ENCODE data around the gene AGAP2. TPM values are rescaled to one million over a fixed set of nuclear protein-coding genes. Genes with fewer than 3 reads are reported as not detected.
A peak's percentile ranks its signal among the peaks of the same experiment; 100 is the strongest.

The AGAP2 gene
- total and polyA plus RNA-seq, 2 of the 13 experiments (the other 11 are each of a cell fraction or from before 2014, with no cell fraction given) = 0.38 to 0.45 TPM

DNA sequence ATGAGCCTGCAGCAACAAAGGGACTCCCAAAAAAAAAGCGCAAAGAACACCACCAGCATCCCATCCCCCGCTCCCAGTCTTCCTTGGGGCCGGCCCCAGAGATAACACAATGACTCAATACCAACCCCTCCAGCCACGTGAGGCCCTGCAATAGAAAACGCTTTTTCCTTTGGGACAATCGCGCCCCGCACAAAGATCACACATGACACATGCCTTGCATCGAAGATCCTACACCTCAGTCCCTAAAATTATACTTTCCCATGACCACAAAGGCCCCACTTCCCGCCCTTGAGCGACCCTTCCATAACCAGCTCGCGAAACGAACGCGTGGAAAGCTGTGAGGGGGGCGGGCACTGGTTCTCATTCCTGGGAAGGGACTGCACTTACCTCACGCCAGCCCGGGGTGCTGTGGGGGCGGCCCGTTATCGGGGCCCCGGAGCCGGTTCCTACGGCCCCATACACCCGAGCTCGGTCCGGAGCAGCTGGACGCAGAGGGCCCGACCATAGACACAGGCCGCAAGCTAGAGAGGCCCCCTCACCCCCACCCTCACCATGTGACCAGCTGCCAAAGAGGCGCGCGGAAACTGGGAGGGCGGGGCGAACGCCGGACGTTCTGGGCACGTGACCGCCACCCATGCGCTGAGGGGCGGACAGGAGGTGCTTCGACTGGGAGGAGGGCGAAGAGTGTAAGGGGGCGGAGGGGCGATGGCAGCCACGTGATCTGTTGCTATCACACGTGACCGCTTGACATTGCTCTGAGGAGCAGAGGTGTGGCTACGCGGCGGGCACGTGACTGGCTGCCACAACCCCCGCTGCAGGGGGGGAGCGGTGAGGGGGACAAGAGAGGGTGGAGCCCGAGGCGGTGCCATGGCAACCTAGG, 13.5 kb upstream of the AGAP2 start, which contains the start of gene CDK4 (continued):
- TF ChIP-seq, protein P1, sequence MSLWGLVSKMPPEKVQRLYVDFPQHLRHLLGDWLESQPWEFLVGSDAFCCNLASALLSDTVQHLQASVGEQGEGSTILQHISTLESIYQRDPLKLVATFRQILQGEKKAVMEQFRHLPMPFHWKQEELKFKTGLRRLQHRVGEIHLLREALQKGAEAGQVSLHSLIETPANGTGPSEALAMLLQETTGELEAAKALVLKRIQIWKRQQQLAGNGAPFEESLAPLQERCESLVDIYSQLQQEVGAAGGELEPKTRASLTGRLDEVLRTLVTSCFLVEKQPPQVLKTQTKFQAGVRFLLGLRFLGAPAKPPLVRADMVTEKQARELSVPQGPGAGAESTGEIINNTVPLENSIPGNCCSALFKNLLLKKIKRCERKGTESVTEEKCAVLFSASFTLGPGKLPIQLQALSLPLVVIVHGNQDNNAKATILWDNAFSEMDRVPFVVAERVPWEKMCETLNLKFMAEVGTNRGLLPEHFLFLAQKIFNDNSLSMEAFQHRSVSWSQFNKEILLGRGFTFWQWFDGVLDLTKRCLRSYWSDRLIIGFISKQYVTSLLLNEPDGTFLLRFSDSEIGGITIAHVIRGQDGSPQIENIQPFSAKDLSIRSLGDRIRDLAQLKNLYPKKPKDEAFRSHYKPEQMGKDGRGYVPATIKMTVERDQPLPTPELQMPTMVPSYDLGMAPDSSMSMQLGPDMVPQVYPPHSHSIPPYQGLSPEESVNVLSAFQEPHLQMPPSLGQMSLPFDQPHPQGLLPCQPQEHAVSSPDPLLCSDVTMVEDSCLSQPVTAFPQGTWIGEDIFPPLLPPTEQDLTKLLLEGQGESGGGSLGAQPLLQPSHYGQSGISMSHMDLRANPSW (CRISPR knock-in tag; IDR thresholded peaks at IDR 0.05; ENCODE audit: borderline replicate concordance) = no peak
- TF ChIP-seq ZNF792 (CRISPR knock-in tag; IDR thresholded peaks at IDR 0.05) (no peak; the same call in 1 of the 2 replicates), SMARCE1 (IDR thresholded peaks at IDR 0.05; ENCODE audit: borderline replicate concordance) (no peak), SMAD3 (CRISPR knock-in tag; IDR thresholded peaks at IDR 0.05) (peak; percentile 90), ZBTB7A (CRISPR knock-in tag; IDR thresholded peaks at IDR 0.05) (peak; percentile 69; the same call in 1 of the 2 replicates), ELK4 (CRISPR knock-in tag; IDR thresholded peaks at IDR 0.05; ENCODE audit: borderline replicate concordance) (no peak), SCMH1 (CRISPR knock-in tag; IDR thresholded peaks at IDR 0.05; ENCODE audit: borderline replicate concordance) (no peak), TCF7 (IDR thresholded peaks at IDR 0.05; ENCODE audit: low read depth) (no peak), TEAD3 (CRISPR knock-in tag; optimal IDR thresholded peaks at IDR 0.05; ENCODE audit: borderline replicate concordance) (peak; percentile 84), XRCC5 (optimal IDR thresholded peaks at IDR 0.05; ENCODE audit: low read length) (peak; percentile 82), ZNF451 (CRISPR knock-in tag; IDR thresholded peaks at IDR 0.05) (peak; percentile 82), ZNF709 (CRISPR knock-in tag; IDR thresholded peaks at IDR 0.05) (peak; percentile 98), KDM1A (CRISPR knock-in tag; IDR thresholded peaks at IDR 0.05) (no peak), FOXP1 (IDR thresholded peaks at IDR 0.05) (no peak), FOXP1 (CRISPR knock-in tag; IDR thresholded peaks at IDR 0.05) (peak; percentile 37; the same call in 1 of the 2 replicates), ZNF644 (CRISPR knock-in tag; IDR thresholded peaks at IDR 0.05; ENCODE audit: low read depth) (no peak), BCL6 (CRISPR knock-in tag; IDR thresholded peaks at IDR 0.05) (peak; percentile 45; the same call in 1 of the 2 replicates), KLF9 (CRISPR knock-in tag; IDR thresholded peaks at IDR 0.05; ENCODE audit: low read depth) (peak; percentile 36; the same call in 1 of the 2 replicates), EED (CRISPR knock-in tag; IDR thresholded peaks at IDR 0.05) (peak; percentile 86; the same call in 1 of the 2 replicates), ZNF10 (CRISPR knock-in tag; IDR thresholded peaks at IDR 0.05; ENCODE audit: borderline replicate concordance, low read depth) (no peak), ETS1 (CRISPR knock-in tag; IDR thresholded peaks at IDR 0.05) (no peak)
- TF ChIP-seq, protein P2, sequence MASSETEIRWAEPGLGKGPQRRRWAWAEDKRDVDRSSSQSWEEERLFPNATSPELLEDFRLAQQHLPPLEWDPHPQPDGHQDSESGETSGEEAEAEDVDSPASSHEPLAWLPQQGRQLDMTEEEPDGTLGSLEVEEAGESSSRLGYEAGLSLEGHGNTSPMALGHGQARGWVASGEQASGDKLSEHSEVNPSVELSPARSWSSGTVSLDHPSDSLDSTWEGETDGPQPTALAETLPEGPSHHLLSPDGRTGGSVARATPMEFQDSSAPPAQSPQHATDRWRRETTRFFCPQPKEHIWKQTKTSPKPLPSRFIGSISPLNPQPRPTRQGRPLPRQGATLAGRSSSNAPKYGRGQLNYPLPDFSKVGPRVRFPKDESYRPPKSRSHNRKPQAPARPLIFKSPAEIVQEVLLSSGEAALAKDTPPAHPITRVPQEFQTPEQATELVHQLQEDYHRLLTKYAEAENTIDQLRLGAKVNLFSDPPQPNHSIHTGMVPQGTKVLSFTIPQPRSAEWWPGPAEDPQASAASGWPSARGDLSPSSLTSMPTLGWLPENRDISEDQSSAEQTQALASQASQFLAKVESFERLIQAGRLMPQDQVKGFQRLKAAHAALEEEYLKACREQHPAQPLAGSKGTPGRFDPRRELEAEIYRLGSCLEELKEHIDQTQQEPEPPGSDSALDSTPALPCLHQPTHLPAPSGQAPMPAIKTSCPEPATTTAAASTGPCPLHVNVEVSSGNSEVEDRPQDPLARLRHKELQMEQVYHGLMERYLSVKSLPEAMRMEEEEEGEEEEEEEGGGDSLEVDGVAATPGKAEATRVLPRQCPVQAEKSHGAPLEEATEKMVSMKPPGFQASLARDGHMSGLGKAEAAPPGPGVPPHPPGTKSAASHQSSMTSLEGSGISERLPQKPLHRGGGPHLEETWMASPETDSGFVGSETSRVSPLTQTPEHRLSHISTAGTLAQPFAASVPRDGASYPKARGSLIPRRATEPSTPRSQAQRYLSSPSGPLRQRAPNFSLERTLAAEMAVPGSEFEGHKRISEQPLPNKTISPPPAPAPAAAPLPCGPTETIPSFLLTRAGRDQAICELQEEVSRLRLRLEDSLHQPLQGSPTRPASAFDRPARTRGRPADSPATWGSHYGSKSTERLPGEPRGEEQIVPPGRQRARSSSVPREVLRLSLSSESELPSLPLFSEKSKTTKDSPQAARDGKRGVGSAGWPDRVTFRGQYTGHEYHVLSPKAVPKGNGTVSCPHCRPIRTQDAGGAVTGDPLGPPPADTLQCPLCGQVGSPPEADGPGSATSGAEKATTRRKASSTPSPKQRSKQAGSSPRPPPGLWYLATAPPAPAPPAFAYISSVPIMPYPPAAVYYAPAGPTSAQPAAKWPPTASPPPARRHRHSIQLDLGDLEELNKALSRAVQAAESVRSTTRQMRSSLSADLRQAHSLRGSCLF (CRISPR knock-in tag; IDR thresholded peaks at IDR 0.05; ENCODE audit: borderline replicate concordance) = no peak; the same call in 1 of the 2 replicates
